ENCODE results near the gene ATMIN.

Gene ATMIN

GRCh38 chr16:81014672-81015071, 21.0 kb upstream of the ATMIN start:
- no peak overlapping the region for H3K4me3 ChIP-seq (ENCODE audit: low read length)
- no peak for DNase-seq (ENCODE audit: low read depth)
- no peak for TF ChIP-seq CTCF (IDR thresholded peaks at IDR 0.05; ENCODE audit: insufficient read depth, low read depth, low read length, missing control alignments)

GRCh38 chr16:81018496-81018895, 17.1 kb upstream of the ATMIN start:
- H3K4me3 ChIP-seq (ENCODE audit: low read length) = no peak overlapping the region
- no peak for DNase-seq (ENCODE audit: low read depth)
- no peak for TF ChIP-seq CTCF (IDR thresholded peaks at IDR 0.05; ENCODE audit: insufficient read depth, low read depth, low read length, missing control alignments)

GRCh38 chr16:81026429-81026828, 9.2 kb upstream of the ATMIN start:
- TF ChIP-seq CTCF (IDR thresholded peaks at IDR 0.05; ENCODE audit: insufficient read depth, low read depth, low read length, missing control alignments) = no peak
- H3K4me3 ChIP-seq (ENCODE audit: low read length) = no peak overlapping the region
- DNase-seq (ENCODE audit: low read depth) = no peak

- DNase-seq (ENCODE audit: low read depth) = no peak
- TF ChIP-seq CTCF (IDR thresholded peaks at IDR 0.05; ENCODE audit: insufficient read depth, low read depth, low read length, missing control alignments) = no peak
- no peak overlapping the region for H3K4me3 ChIP-seq (ENCODE audit: low read length)
Measured at GRCh38 chr16:81029930-81030604, 5.6 kb upstream of the ATMIN start.

GRCh38 chr16:81035975-81036750, 521 bp downstream of the ATMIN start:
- peak overlapping the region; percentile 71 for H3K4me3 ChIP-seq (ENCODE audit: low read length)
- peak; percentile 44 for DNase-seq (ENCODE audit: low read depth)
- TF ChIP-seq CTCF (IDR thresholded peaks at IDR 0.05; ENCODE audit: insufficient read depth, low read depth, low read length, missing control alignments) = no peak

GRCh38 chr16:81036751-81037350, 1.2 kb downstream of the ATMIN start:
- peak; percentile 60 for DNase-seq (ENCODE audit: low read depth)
- H3K4me3 ChIP-seq (ENCODE audit: low read length) = peak overlapping the region; percentile 71
- no peak for TF ChIP-seq CTCF (IDR thresholded peaks at IDR 0.05; ENCODE audit: insufficient read depth, low read depth, low read length, missing control alignments)

Measured in epithelial cell of esophagus (primary cell).